K562 treated with DMSO at 1 percent for 4 hours (cell line): ENCODE results near the gene B3GNT2. TPM values are rescaled to one million over a fixed set of nuclear protein-coding genes. Genes with fewer than 3 reads are reported as not detected.

ENCODE experiments used
- total RNA-seq: library from RNA; unstranded; fragments of 300-600 nt; gene quantifications from 2 replicates; pipeline ENCODE4 v1.2.3, GENCODE V29; 2022; ENCODE audit not compliant: insufficient read depth

Gene B3GNT2
- total RNA-seq, result 17.2 and 20.4 TPM in 2 replicates

GRCh38 chr2:62195421-62196277 lies at the start of gene B3GNT2:
TSS of gene B3GNT2 (plus strand) at chr2:62196115. CDS start at chr2:62222221, 26,106 bp downstream.

